ENCODE measurements around the gene LUZP2. TPM values are rescaled to one million over a fixed set of nuclear protein-coding genes. Genes with fewer than 3 reads are reported as not detected.

LUZP2 gene
- total RNA-seq, 1 donor from 2014 or later, result not detected

DNA sequence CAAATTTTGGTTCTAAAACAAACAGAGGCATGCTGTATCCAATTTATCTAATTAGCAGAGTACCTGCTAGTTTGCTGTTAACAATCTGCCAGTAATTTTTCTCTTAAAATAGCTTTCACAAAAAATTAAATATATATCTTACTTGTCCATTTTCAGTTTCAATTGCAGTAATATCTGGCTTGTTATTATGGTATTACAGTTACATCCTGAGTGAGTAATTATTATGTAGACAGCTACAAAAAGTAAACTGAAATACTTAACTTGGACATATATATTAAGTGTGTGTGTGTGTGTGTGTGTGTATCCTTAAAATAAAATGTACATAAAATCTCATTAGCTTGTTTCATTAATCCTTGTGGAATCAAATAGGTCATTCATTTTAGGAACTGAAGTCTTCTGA is 148.7 kb downstream of the LUZP2 start:
- TF ChIP-seq, protein P1, sequence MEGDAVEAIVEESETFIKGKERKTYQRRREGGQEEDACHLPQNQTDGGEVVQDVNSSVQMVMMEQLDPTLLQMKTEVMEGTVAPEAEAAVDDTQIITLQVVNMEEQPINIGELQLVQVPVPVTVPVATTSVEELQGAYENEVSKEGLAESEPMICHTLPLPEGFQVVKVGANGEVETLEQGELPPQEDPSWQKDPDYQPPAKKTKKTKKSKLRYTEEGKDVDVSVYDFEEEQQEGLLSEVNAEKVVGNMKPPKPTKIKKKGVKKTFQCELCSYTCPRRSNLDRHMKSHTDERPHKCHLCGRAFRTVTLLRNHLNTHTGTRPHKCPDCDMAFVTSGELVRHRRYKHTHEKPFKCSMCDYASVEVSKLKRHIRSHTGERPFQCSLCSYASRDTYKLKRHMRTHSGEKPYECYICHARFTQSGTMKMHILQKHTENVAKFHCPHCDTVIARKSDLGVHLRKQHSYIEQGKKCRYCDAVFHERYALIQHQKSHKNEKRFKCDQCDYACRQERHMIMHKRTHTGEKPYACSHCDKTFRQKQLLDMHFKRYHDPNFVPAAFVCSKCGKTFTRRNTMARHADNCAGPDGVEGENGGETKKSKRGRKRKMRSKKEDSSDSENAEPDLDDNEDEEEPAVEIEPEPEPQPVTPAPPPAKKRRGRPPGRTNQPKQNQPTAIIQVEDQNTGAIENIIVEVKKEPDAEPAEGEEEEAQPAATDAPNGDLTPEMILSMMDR (IDR thresholded peaks at IDR 0.05), result no peak

DNA sequence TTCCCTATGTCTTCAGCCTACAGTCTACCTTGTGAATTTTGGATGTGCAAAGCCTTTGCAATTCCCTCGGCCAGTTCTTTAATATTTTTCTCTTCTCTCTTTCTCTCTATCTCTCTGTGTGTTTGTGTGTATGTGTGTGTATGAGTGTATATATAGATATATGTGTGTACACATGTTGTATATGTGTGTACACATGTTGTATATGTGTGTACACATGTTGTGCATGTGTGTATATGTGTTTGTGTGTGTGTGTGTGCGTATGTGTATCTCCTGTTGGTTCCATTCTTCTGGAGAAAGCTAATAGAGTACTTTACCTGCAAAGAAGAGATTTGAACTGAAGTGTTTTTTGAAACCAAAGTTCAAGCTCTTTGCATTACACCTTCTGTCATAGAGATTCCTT is 155.0 kb downstream of the LUZP2 start:
- no peak for ATAC-seq
- no peaks in the 10 kb centered on the region for H3K9me3 ChIP-seq

More for the DNA sequence above, 148.7 kb downstream of the LUZP2 start:
- no peaks in the 10 kb centered on the region for H3K4me1 ChIP-seq
- no peak overlapping the region for H3K27ac ChIP-seq
- intact Hi-C loops (cut with DNase I), result no loop called here
- H3K4me3 ChIP-seq, result no peak overlapping the region
- no peaks in the 10 kb centered on the region for H3K9me3 ChIP-seq
- H3K36me3 ChIP-seq, result no peaks in the 10 kb centered on the region
- ATAC-seq, result no peak
- no peaks in the 10 kb centered on the region for H3K27me3 ChIP-seq (ENCODE audit: low read depth)
- DNase-seq, result no peak

DNA sequence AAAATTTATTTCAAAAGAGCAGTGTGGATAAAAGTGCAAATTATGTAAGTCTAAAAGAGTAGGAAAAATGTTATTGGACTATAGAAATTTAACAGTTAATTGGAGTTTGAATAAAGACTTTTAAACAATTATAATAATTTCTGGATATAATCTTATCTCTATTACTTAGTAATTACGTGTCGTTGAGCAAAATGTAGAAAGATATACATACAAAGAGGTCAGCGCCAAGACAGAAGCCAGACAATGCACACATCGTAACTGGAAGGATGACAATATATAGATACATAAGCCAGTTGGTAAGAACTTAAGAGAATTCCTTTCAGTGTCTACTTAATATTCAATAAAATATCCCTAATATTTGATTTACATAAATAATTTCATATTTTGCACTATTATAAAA is 157.0 kb downstream of the LUZP2 start:
- Histone ChIP-seq H3K9me3 (no peaks in the 10 kb centered on the region), H3K36me3 (no peaks in the 10 kb centered on the region), H3K4me1 (no peaks in the 10 kb centered on the region), H3K27me3 (ENCODE audit: low read depth) (no peaks in the 10 kb centered on the region), H3K4me3 (no peak overlapping the region), H3K27ac (no peak overlapping the region)
- intact Hi-C loops (cut with DNase I), result no loop called here
- TF ChIP-seq, protein P1 (IDR thresholded peaks at IDR 0.05), result no peak
- no peak for ATAC-seq
- no peak for DNase-seq

More for the DNA sequence above, 155.0 kb downstream of the LUZP2 start:
- Histone ChIP-seq H3K4me3 (no peak overlapping the region), H3K27me3 (ENCODE audit: low read depth) (no peaks in the 10 kb centered on the region), H3K27ac (no peak overlapping the region), H3K36me3 (no peaks in the 10 kb centered on the region), H3K4me1 (no peaks in the 10 kb centered on the region)
- TF ChIP-seq, protein P1 (IDR thresholded peaks at IDR 0.05), result no peak
- intact Hi-C loops (cut with DNase I), result no loop called here
- no peak for DNase-seq

DNA sequence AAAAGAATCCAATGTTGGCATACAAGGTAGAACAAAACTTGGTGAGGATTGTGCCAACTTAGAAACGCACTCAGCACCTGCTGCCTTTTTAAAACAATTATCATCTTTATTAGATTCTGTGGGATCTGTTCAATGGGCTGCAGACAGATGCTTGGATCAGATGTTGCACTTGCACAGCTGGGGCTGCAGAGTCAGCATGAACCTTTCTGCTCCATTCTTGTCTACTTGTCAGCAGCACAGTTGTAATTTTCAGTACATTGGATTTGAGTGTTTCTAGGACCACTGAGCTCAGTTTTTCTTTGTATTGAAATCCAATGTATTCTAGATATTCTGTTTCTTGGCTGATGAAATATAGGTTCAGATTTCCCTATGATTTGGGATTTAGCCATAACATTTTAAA is 164.5 kb downstream of the LUZP2 start:
- no peaks in the 10 kb centered on the region for H3K27me3 ChIP-seq (ENCODE audit: low read depth)
- TF ChIP-seq, protein P1 (IDR thresholded peaks at IDR 0.05), result no peak
- H3K4me3 ChIP-seq, result no peak overlapping the region
- DNase-seq (no peak), ATAC-seq (no peak)
- intact Hi-C loops (cut with DNase I), result no loop called here
- no peaks in the 10 kb centered on the region for H3K9me3 ChIP-seq
- no peaks in the 10 kb centered on the region for H3K36me3 ChIP-seq
- H3K4me1 ChIP-seq, result no peaks in the 10 kb centered on the region
- no peak overlapping the region for H3K27ac ChIP-seq

DNA sequence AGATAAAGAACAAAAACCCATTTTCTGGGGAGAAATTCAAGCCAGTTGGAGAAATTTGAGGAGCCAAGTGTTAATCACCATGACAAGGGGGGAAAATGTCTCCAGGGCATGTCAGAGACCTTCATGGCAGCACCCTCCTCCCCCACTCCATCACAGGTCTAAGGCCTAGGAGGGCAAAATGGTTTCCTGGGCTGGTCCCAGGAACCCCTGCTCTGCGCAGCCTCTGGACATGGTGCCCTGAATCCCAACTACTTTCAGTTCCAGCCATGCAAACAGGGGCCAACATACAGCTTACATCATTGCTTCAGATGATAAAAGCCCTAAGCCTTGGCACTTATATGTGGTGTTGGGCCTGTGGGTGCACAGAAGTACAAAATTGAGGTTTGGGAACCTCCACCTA is 167.5 kb downstream of the LUZP2 start:
- intact Hi-C loops (cut with DNase I), result no loop called here
- H3K27ac ChIP-seq, result no peak overlapping the region
- TF ChIP-seq, protein P1 (IDR thresholded peaks at IDR 0.05), result no peak
- no peaks in the 10 kb centered on the region for H3K4me1 ChIP-seq
- H3K27me3 ChIP-seq (ENCODE audit: low read depth), result no peaks in the 10 kb centered on the region
- H3K36me3 ChIP-seq, result no peaks in the 10 kb centered on the region
- ATAC-seq, result no peak
- H3K4me3 ChIP-seq, result no peak overlapping the region
- no peak for DNase-seq
- H3K9me3 ChIP-seq, result no peaks in the 10 kb centered on the region

Measured in lower lobe of right lung (tissue), 2 donors.